Esophagus muscularis mucosa (tissue), 4 donors: ENCODE measurements around the gene IFRD2. TPM values are rescaled to one million over a fixed set of nuclear protein-coding genes. Genes with fewer than 3 reads are reported as not detected.

Experiments
- DNase-seq: peaks from one replicate; pipeline ENCODE4 v3.0.0-alpha.2; 2017; ENCODE audit errors: extremely low spot score
- H3K27ac ChIP-seq, 4 donors: fragments of 200-600 bp; sonication (generic); replicated peaks in 1 of 4; 1 replicate in 3 of 4; 2 replicates in 1 of 4; pipeline ENCODE4 v1.5.1; 2016 to 2019; ENCODE audit warnings: mild to moderate bottlenecking in 1 of 4
- H3K27me3 ChIP-seq, 4 donors: fragments of 200-600 bp; sonication (generic); one replicate each; pipeline versions ENCODE4 v1.5.1 to v1.6.0; 2016 to 2019
- H3K36me3 ChIP-seq, 4 donors: fragments of 200-600 bp; sonication (generic); one replicate each; pipeline ENCODE4 v1.5.1; 2016 to 2019
- H3K4me1 ChIP-seq, 4 donors: fragments of 200-600 bp; sonication (generic); one replicate each; pipeline ENCODE4 v1.5.1; 2016 to 2019
- H3K4me3 ChIP-seq, 4 donors: fragments of 200-600 bp; sonication (generic); 1 replicate in 2 of 4; 2 replicates in 2 of 4; pipeline ENCODE4 v1.5.1; 2016 to 2019; ENCODE audit warnings: mild to moderate bottlenecking in 4 of 4, moderate library complexity in 1 of 4
- H3K9me3 ChIP-seq, 4 donors: fragments of 200-600 bp; sonication (generic); 1 replicate in 3 of 4; 2 replicates in 1 of 4; pipeline ENCODE4 v1.5.1; 2016 to 2019
- EP300 ChIP-seq: sonication (generic); formaldehyde crosslinking; IDR thresholded peaks from one replicate; pipeline ENCODE4 v1.6.1; 2017; ENCODE audit warnings: antibody characterized with exemption
- POLR2A ChIP-seq: fragments of 450-650 bp; IDR thresholded peaks from one replicate; pipeline ENCODE4 v1.6.1; 2017; ENCODE audit warnings: antibody characterized with exemption, moderate library complexity, mild to moderate bottlenecking, low read depth
- POLR2AphosphoS5 ChIP-seq, 2 donors: sonication (generic); formaldehyde crosslinking; IDR thresholded peaks; one replicate each; pipeline ENCODE4 v1.6.1; 2017; ENCODE audit warnings: antibody characterized with exemption in 2 of 2
- WGBS: methylation state at CpG from one replicate; pipeline ENCODE4 v1.1.5; 2018; 5-methylcytosine and 5-hydroxymethylcytosine counted together
- intact Hi-C: fragments of 100-400 bp; cut with DNase I; formaldehyde crosslinking; loops from one replicate; pipeline ENCODE4 v1.15.1; 2023
- total RNA-seq, 4 donors: library from RNA; depleted of rRNA; stranded (reverse); fragments of >200 nt; gene quantifications; one replicate each; pipeline versions ENCODE4 v1.1.0 to v1.2.1, GENCODE V29; 2016
- TF ChIP-seq, protein P1 (sequence below), 3 experiments: fragments of 200-600 bp in 2 of 3; fragments of 450-650 bp in 1 of 3; sonication (generic) in 2 of 3; IDR thresholded peaks; one replicate each; pipeline ENCODE4 v1.5.1; 2017 to 2019; ENCODE audit warnings: antibody characterized with exemption in 3 of 3, mild to moderate bottlenecking in 2 of 3, moderate library complexity in 1 of 3

IFRD2 gene
- total RNA-seq, 4 donors from 2014 or later, result 49.4 to 106 (median 85.8) TPM

DNA sequence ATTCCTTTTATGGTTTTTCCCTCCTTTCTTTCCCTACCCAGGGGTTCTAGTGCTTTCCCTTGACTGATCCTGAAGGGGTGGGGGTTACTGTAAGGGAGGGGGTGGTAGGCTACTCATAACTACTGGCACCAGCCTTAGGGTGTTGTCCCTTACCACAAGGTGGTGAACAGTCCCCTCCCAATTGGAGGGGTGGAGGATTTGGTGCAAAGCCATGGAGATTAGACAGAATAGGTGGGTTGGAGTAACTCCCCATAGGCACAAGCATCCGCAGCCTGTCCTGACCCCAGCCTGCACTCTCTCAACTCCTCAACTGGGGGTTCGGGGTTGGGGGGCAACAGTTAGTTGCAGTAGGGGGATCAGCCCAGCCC lies 32.9 kb upstream of the IFRD2 start:
- no peak for DNase-seq
- Histone ChIP-seq H3K27ac (peak overlapping the region; percentile 93 to 95 (median 93)), H3K4me1 (peaks cover 39 to 76% (median 72%) of the 10 kb centered on the region in 4 donors)

DNA sequence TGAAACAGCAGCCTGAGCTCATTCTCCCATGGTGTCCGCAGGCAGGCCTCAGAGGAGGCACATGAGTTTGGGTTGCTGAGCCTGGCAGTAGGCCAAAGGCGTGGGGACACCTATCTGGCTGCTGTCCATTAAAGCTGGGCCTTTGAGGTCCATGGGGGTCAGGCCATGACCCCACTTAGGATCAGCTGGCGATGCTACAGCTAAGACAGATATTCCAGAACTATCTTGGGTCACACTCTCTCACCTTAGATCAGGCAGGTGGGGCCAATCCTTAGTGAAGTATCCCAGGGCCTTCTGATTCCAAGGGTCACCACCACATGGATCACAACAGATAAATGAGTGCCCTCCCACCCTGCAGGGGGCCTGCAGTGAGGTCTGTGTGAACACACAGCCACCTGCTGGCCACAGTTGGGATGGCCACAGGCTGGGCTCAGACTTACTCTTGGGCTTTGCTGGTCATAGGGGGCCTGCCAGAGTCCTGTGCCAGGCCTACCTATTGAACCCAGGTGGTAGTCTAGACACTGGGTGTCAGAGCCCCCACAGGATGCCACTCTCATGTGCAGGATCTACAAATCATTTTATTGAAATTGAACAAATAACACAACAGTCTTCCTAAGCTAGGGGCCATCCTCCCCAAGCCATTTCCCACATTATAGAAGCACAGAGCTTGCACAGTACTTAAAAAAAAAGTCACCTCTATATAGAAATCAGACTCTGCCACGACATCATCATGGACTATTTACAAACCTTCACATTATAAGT lies 32.3 kb upstream of the IFRD2 start:
- no peak for DNase-seq
- 43% methylated on average over 3 of the region's 4 CpGs for WGBS
- intact Hi-C loops, result no loop called here

More for the DNA sequence above, 32.9 kb upstream of the IFRD2 start:
- no peaks in the 10 kb centered on the region for H3K27me3 ChIP-seq
- WGBS, result 100% methylated on average over 2 of the region's 2 CpGs
- intact Hi-C loops, result no loop called here
- no peak for TF ChIP-seq POLR2A
- TF ChIP-seq, protein P1, sequence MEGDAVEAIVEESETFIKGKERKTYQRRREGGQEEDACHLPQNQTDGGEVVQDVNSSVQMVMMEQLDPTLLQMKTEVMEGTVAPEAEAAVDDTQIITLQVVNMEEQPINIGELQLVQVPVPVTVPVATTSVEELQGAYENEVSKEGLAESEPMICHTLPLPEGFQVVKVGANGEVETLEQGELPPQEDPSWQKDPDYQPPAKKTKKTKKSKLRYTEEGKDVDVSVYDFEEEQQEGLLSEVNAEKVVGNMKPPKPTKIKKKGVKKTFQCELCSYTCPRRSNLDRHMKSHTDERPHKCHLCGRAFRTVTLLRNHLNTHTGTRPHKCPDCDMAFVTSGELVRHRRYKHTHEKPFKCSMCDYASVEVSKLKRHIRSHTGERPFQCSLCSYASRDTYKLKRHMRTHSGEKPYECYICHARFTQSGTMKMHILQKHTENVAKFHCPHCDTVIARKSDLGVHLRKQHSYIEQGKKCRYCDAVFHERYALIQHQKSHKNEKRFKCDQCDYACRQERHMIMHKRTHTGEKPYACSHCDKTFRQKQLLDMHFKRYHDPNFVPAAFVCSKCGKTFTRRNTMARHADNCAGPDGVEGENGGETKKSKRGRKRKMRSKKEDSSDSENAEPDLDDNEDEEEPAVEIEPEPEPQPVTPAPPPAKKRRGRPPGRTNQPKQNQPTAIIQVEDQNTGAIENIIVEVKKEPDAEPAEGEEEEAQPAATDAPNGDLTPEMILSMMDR (IDR thresholded peaks at IDR 0.05), result no peak
- no peak for TF ChIP-seq EP300
- TF ChIP-seq POLR2AphosphoS5 (IDR thresholded peaks at IDR 0.05), result no peak
- H3K4me3 ChIP-seq, result no peak overlapping the region
- peaks cover 15 to 39% (median 35%) of the 10 kb centered on the region in 4 donors for H3K36me3 ChIP-seq
- H3K9me3 ChIP-seq, result no peaks in the 10 kb centered on the region

DNA sequence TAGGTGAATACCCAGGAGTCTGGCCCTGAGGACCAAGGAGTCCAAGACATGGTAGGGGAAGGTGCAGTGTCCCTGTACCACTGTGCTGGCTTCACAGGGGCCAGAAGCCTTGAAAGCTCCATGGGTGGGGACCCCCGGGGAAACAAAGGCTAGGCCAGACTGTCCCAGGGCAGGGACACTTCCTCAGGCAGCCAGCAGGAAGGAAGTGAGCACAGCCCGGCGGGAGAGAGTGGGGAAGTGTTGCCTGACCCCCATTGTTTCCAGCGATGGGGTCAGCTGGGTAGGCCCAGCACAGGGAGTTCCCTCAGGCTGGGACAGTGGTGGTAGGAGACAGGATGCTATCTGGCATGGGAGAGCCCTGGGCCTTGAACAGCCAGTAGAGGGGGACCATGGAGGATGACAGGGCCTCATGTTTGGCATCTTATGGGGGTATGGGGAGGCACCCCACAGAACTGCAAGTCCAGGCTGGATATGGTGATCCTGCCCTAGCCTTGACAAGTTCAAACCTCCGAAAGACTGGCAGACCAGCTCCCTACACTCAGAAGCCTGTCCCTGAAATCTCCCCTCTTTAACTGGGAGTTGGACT lies 31.5 kb upstream of the IFRD2 start:
- H3K27me3 ChIP-seq, result no peaks in the 10 kb centered on the region
- peak overlapping the region; percentile 93 to 95 (median 93) for H3K27ac ChIP-seq
- peak; percentile 55 for TF ChIP-seq EP300
- TF ChIP-seq, protein P1 (IDR thresholded peaks at IDR 0.05), result peak in 1 of 3 experiments; percentile 8
- TF ChIP-seq POLR2AphosphoS5 (IDR thresholded peaks at IDR 0.05), result peak; percentile 48 to 65
- no peak for TF ChIP-seq POLR2A
- H3K4me3 ChIP-seq, result peak overlapping the region in 3 of 4 donors; percentile 12 to 86 (median 83)
- WGBS, result 56% methylated on average over 2 of the region's 5 CpGs
- H3K9me3 ChIP-seq, result no peaks in the 10 kb centered on the region
- H3K36me3 ChIP-seq, result peaks cover 10 to 40% (median 34%) of the 10 kb centered on the region in 4 donors
- peaks cover 50 to 87% (median 82%) of the 10 kb centered on the region in 4 donors for H3K4me1 ChIP-seq
- intact Hi-C loops, result no loop called here
- DNase-seq, result no peak

More for the DNA sequence above, 32.3 kb upstream of the IFRD2 start:
- peak overlapping the region; percentile 93 to 95 (median 93) for H3K27ac ChIP-seq
- H3K9me3 ChIP-seq, result no peaks in the 10 kb centered on the region
- no peak overlapping the region for H3K4me3 ChIP-seq
- peaks cover 45 to 82% (median 78%) of the 10 kb centered on the region in 4 donors for H3K4me1 ChIP-seq
- TF ChIP-seq POLR2AphosphoS5 (IDR thresholded peaks at IDR 0.05) (peak in 1 of 2 donors; percentile 34), POLR2A (no peak), EP300 (no peak)
- TF ChIP-seq, protein P1 (IDR thresholded peaks at IDR 0.05), result peak; percentile 77 to 87 (median 79)
- peaks cover 10 to 39% (median 34%) of the 10 kb centered on the region in 4 donors for H3K36me3 ChIP-seq
- H3K27me3 ChIP-seq, result no peaks in the 10 kb centered on the region

DNA sequence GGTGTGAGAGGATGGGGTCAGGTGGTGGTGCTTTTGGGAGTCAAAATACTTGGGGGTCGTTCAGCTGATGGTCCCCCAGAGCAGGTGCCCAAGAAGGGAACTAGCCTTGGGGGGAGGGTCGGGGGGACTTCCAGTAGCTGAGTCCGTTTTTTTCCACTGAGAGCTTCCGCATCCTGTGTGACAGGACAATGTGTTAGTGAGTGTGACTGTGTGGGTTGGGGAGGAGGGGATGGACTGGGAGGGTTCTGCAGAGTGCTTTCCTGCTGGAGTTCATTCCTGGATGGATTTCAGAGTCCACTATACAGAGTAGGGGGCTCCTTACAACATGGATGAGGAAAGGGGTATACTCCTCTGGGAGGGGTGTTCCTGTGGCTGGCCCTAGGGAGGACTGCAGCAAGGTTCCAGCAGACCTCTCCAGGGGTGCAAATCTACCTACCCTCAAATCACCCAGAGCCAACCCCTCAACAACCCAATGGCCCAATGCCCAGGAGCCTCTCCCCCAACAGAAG lies 30.9 kb upstream of the IFRD2 start:
- H3K4me1 ChIP-seq, result peaks cover 50 to 88% (median 82%) of the 10 kb centered on the region in 4 donors
- peak overlapping the region; percentile 93 to 95 (median 93) for H3K27ac ChIP-seq
- intact Hi-C loops, result no loop called here
- no peak for DNase-seq
- peak overlapping the region; percentile 12 to 86 (median 78) for H3K4me3 ChIP-seq
- no peaks in the 10 kb centered on the region for H3K27me3 ChIP-seq
- peaks cover 10 to 46% (median 40%) of the 10 kb centered on the region in 4 donors for H3K36me3 ChIP-seq
- TF ChIP-seq POLR2A (no peak), EP300 (no peak), POLR2AphosphoS5 (IDR thresholded peaks at IDR 0.05) (no peak)
- TF ChIP-seq, protein P1 (IDR thresholded peaks at IDR 0.05), result no peak
- WGBS, result 46% methylated on average over 4 of the region's 4 CpGs
- H3K9me3 ChIP-seq, result no peaks in the 10 kb centered on the region
